Thoracic aorta (tissue), 2 donors: Measurements from ENCODE around the gene GEMIN8. TPM values are rescaled to one million over a fixed set of nuclear protein-coding genes. Genes with fewer than 3 reads are reported as not detected.

Experiments
- ATAC-seq: fragments of 150-250 bp; one replicate; pipeline ENCODE4 v1.8.0; 2017; ENCODE audit warnings: low read depth; ENCODE audit not compliant: insufficient number of reproducible peaks, low FRiP score
- DNase-seq: peaks from one replicate; pipeline ENCODE4 v3.0.0-alpha.2; 2020; ENCODE audit warnings: low spot score
- H3K27ac ChIP-seq, 2 donors: fragments of 200-600 bp; sonication (generic); 1 replicate in 1 of 2; 2 replicates in 1 of 2; pipeline ENCODE4 v1.5.1; 2016; ENCODE audit warnings: mild to moderate bottlenecking in 2 of 2, moderate library complexity in 2 of 2
- H3K27me3 ChIP-seq: fragments of 200-600 bp; sonication (generic); replicated peaks from 2 replicates; pipeline ENCODE4 v1.6.0; 2016; ENCODE audit warnings: mild to moderate bottlenecking; ENCODE audit not compliant: insufficient read depth
- H3K36me3 ChIP-seq: fragments of 200-600 bp; sonication (generic); one replicate; pipeline ENCODE4 v1.5.1; 2016
- H3K4me1 ChIP-seq, 2 donors: fragments of 200-600 bp; sonication (generic); 1 replicate in 1 of 2; 2 replicates in 1 of 2; pipeline versions ENCODE4 v1.5.1 to v1.6.0; 2016; ENCODE audit warnings: low read depth in 2 of 2, mild to moderate bottlenecking in 1 of 2; ENCODE audit not compliant: control insufficient read depth in 1 of 2
- H3K4me3 ChIP-seq: fragments of 200-600 bp; sonication (generic); 2 replicates; pipeline ENCODE4 v1.5.1; 2016; ENCODE audit warnings: mild to moderate bottlenecking
- H3K9me3 ChIP-seq: fragments of 200-600 bp; sonication (generic); 2 replicates; pipeline ENCODE4 v1.5.1; 2016
- total RNA-seq, 2 donors: library from RNA; depleted of rRNA; stranded (reverse); fragments of >200 nt; gene quantifications; one replicate each; pipeline versions ENCODE4 v1.1.0 to v1.2.3, GENCODE V29; 2016
- TF ChIP-seq, protein P1 (sequence below): fragments of 200-600 bp; sonication (generic); IDR thresholded peaks from one replicate; pipeline ENCODE4 v1.5.1; 2019; ENCODE audit warnings: antibody characterized with exemption

Gene GEMIN8
- total RNA-seq, 2 donors from 2014 or later: 9.8 to 23.7 TPM

DNA sequence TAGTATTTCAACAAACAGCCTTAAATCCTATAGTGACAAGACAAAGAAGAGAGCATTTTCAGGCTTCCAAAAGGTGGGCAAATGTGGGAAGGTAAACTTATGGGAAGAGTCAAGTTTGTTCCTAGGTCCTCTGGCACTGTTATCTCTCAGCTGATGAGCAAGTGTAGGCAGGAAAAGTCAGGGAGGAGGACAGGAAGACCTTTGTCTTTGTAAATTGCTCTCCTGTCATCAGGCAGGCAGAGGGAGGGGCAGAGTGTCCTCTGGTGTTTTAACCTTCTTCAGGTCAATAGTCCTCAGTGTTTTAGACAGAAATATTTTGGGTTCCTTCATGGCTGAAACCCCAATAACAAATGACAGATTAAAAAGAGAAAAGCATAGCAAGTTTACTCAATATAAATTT is 13.5 kb upstream of the GEMIN8 start:
- Histone ChIP-seq H3K4me3 (no peak overlapping the region), H3K36me3 (no peaks in the 10 kb centered on the region)

DNA sequence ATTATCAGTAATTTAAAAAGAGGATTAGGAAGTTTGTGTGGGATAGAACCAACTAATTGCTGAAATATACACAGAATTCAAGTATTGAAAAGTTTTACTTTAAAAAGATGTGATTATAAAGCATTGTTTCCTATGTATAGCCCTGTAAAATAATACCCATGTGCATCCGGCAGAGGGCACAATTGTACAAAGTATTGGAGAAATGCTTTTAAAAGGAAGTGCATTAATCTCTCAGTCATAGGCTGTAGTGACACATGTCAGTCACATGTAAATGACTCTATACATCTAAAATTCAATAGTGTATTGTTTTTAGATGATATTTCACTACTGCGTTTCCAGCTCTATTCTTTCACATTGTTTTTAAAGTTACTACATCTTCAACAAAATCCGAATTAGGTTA is 9.7 kb upstream of the GEMIN8 start:
- Histone ChIP-seq H3K4me3 (no peak overlapping the region), H3K4me1 (no peaks in the 10 kb centered on the region), H3K9me3 (no peaks in the 10 kb centered on the region), H3K27me3 (no peaks in the 10 kb centered on the region), H3K27ac (no peak overlapping the region), H3K36me3 (no peaks in the 10 kb centered on the region)
- no peak for DNase-seq
- ATAC-seq: no peak
- TF ChIP-seq, protein P1, sequence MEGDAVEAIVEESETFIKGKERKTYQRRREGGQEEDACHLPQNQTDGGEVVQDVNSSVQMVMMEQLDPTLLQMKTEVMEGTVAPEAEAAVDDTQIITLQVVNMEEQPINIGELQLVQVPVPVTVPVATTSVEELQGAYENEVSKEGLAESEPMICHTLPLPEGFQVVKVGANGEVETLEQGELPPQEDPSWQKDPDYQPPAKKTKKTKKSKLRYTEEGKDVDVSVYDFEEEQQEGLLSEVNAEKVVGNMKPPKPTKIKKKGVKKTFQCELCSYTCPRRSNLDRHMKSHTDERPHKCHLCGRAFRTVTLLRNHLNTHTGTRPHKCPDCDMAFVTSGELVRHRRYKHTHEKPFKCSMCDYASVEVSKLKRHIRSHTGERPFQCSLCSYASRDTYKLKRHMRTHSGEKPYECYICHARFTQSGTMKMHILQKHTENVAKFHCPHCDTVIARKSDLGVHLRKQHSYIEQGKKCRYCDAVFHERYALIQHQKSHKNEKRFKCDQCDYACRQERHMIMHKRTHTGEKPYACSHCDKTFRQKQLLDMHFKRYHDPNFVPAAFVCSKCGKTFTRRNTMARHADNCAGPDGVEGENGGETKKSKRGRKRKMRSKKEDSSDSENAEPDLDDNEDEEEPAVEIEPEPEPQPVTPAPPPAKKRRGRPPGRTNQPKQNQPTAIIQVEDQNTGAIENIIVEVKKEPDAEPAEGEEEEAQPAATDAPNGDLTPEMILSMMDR: peak; percentile 42

More for the DNA sequence above, 13.5 kb upstream of the GEMIN8 start:
- DNase-seq (no peak), ATAC-seq (no peak)
- Histone ChIP-seq H3K9me3 (no peaks in the 10 kb centered on the region), H3K4me1 (no peaks in the 10 kb centered on the region), H3K27me3 (no peaks in the 10 kb centered on the region), H3K27ac (no peak overlapping the region)
- TF ChIP-seq, protein P1: no peak

DNA sequence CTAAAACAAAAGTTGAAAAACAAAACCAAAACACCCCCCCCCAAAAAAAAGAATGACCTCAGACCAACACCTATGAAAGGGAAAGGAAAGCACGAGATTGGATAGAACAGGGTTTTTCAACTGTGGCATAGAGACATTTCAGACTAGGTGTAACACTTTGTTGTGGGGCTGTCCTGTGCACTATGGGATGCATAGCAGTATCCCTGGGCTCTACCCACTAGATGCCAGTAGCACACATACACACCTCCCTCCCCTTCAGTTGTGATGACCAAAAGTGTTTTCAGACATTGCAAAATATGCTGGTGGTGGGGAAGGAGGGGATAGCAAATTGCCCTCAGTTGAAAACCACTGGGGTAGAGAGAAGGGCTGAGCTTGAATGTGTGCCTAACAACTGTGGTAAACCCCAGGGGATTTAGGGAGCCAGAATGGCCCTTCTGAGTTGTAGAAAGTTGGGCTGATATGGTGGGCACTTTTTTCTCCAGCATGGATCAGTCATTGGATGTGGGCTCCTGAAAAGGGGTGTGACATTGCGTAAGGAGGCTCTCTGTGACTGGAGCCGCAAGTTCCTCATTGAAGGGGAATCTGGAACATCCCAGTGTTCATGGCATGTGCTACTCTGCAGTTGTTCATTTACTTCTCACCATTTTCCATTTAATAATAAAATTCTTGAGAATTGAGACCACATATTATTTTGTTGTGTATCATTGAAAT is 8.8 kb upstream of the GEMIN8 start:
- TF ChIP-seq, protein P1: no peak
- no peak for DNase-seq
- H3K36me3 ChIP-seq: no peaks in the 10 kb centered on the region
- no peak for ATAC-seq
- no peak overlapping the region for H3K4me3 ChIP-seq
- no peaks in the 10 kb centered on the region for H3K4me1 ChIP-seq
- H3K27ac ChIP-seq: no peak overlapping the region
- no peaks in the 10 kb centered on the region for H3K27me3 ChIP-seq
- no peaks in the 10 kb centered on the region for H3K9me3 ChIP-seq

DNA sequence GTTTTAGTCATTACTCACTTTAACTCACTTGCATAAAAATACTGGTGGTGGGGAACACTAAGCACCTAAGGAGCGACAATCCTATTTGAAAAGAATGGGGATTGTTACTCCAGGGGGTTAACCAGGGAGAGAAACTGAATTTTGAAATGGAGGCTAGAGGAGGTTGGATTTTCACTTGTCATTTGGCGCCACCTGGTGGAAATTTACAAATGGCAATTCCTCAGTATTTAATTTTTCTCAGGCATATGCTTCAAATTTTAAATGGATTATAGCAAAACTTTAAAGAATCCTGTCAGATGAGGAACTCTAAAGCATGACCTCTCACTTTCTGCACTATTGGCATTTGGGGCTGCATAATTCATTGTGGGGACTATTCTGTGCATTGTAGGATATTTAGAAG is 2.7 kb upstream of the GEMIN8 start:
- Histone ChIP-seq H3K27ac (no peak overlapping the region), H3K4me3 (no peak overlapping the region), H3K9me3 (no peaks in the 10 kb centered on the region), H3K36me3 (no peaks in the 10 kb centered on the region), H3K27me3 (no peaks in the 10 kb centered on the region), H3K4me1 (peaks cover 9 to 17% of the 10 kb centered on the region in 2 donors)
- ATAC-seq: no peak
- no peak for DNase-seq
- TF ChIP-seq, protein P1: peak; percentile 68

DNA sequence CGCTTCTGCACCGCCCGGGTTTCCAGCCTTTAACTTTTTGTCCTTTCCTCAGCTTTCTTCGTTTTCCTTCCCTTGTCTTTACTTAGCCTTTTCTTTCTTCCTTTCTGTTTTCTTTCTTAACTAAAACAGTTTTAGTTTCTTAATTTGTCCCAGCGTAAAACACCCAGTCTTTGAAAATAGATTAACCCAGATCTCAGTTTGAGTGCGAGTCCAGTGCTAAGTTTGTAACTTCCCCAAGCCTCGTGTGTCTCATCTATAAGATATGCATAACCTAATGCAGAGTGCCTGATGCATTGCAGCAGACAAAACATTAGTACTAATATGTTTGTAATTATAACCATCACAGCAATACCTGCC is 460 bp upstream of the GEMIN8 start:
- H3K27ac ChIP-seq: peak overlapping the region; percentile 80 to 82
- peaks cover 14 to 23% of the 10 kb centered on the region in 2 donors for H3K4me1 ChIP-seq
- DNase-seq (no peak), ATAC-seq (no peak)
- H3K27me3 ChIP-seq: no peaks in the 10 kb centered on the region
- TF ChIP-seq, protein P1: no peak
- H3K4me3 ChIP-seq: peak overlapping the region; percentile 84
- no peaks in the 10 kb centered on the region for H3K9me3 ChIP-seq
- H3K36me3 ChIP-seq: no peaks in the 10 kb centered on the region
